Activated CD8-positive, alpha-beta memory T cell treated with anti-CD3 and anti-CD28 coated beads, Interleukin-2, amount 50 U/mL, for 4 hours (primary cell): Measurements from ENCODE around the gene GHRH.

Experiments
- DNase-seq: peaks from one replicate; pipeline ENCODE4 v3.0.0-alpha.2; 2020

Gene GHRH

DNA sequence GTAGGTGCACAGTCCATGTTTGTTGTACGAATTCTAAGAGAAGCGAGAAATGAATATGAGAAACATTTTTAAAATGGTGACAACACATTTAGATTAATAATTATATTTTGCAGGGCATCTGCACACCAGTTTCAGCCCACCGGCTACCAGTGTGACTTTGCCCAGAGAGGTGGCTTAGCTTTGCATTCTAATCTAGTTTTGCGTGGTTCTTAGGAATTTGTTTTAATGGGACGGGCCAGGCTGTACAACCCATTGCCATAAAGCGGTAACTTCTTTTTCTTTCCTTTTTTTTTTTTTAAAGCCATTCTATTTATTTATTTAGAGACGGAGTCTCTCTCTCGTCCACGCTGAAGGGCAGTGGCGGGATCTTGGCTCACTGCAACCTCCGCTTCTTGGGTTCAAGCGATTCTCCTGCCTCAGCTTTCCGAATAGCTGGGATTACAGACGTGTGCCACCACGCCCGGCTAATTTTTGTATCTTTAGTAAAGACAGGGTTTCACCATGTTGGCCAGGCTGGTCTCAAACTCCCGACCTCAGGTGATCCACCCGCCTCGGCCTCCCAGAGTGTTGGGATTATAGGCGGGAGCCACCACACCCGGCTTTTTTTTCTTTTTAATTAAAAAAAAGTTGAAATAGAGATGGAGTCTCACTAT lies 28.7 kb upstream of the GHRH start:
- no peak for DNase-seq

DNA sequence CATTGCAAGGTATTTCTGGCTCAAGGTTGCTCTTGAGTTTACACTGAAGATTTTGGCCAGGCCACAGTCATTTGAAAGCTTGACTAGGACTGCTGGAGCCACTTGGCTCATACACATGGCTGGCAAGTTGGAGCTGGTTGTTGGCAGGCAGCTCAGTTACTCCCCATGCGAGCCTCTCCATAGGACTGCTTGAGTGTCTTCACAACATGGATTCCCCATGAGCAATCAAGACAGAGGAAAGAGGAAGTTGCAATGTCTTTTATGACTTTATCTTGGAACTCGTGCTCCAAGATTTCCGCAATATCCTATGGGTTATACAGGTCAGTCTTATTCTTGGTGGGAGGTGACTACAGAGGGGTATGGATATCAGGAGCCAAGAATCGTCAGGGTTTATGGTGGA lies 26.5 kb upstream of the GHRH start:
- no peak for DNase-seq

DNA sequence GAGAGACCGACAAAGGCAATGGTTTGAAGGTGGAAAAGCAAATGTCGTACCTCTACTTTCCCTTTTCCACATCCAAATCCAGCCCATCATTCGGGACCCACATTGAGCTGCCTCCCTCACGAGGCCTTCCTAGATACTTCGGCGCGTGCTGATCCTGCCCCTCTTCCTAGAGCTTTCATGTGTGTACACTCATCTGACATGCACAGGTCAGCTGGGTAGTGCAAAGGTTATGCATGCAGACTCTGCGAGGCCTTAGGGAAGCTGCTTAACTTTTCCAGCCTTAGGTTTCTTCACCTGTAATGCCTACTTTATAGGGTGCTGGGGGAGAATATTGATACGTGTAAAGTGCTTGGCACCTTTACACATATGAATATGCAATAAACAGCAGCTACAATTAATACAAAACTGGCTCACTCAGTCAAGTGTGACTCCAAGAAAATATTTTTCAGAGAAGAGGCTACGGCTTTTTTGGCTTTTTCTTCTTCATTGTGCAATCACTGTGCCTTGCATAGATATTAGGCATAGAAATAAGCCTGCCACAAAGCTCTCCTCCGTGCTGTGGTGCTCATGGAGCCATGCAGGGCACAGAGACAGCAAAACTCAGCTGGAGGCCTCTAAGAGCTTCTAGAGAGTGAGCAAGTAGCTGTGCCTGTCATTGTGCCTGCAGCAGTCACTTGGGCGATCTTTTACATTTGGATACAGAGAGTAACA lies 24.2 kb upstream of the GHRH start:
- DNase-seq: no peak

DNA sequence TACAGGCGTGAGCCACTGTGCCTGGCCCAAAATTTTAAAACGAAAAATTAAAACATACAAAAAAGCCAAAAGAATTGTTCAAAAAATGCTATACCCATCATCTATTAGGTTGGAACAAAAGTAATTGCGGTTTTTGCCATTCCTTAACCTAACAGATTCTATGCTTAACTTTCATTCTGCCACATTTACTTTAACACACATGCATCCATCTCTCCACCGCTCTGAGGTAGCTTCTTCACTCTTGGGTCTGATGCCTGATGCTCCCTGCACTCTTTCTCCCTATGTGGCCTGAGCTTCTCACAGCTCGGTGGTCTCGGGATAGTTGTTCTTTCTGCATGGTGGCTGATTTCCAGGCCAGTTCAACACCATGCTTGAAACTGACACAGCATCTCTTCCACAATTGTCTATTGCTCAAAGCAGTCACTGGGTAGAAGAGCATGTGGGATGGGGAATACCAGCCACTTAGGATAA lies 23.1 kb upstream of the GHRH start:
- DNase-seq: no peak

DNA sequence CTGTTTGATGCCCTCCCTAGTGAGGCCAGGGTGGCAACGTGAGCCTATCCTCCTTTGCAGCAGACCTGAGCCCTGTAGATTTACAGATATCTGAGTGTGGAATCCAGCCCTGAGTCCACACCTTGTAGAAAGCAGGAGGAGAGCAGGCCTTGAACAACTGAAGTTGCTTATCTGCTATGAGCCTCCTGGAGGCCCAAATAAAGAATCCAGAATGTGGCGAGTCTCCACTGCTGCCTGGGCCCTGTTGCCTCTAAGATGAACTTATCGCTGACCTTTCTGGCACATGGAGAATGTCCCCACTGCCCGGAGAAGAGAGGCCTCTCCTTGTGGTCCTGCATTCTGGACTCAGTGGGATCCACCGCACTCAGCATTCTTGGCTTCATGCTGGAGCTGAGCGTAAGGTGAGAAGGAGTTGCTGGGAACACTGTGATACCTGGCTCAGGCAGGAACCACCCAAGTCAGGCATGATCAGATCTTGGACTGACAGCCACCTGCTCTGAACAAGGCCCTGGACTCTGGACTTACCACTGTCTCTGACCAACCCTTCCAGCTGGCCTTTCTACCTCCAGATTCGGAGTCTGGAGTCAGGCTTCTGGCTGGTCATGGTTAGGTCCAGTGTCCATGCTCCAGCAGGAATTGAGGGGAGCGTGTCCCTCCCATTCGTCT lies 22.0 kb upstream of the GHRH start:
- no peak for DNase-seq

DNA sequence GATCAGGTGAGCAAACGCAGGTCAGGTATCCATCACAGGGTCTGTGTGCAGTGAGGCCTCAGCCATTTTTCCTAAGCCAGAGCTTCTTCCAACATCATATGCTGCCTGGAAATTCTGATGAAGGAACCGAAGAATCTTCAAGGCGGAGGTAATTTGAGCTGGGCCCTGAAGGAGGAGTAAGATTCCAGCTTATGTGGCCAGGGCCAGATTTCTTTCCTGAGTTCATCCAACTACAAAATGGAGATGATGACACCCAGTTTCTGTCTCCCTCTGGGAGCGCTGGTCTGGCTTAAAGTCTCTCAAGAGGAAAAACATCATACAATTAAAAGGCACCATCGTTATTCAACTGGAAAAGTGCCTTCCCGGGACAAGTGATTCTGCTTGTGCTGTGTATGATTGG lies 20.9 kb upstream of the GHRH start:
- DNase-seq: no peak

DNA sequence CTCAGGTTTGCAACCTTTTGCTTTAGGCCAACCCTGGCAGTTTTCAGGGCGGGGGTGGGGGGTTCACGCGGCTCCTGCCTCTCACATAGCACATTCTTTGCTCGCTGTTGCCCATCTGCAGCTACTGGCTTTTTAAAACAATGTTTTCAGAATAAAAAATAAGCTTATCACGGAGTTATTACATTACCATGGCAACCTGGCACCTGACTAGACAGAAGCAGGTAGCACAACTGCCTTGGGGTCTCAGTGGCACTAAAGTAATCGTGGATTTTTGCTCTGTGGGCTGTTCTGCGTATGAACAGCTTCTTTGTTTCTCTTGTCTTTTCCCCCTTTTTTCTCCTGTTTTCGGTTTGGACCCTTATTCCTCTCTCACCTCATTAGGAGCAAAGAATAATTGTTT lies 18.8 kb upstream of the GHRH start:
- DNase-seq: no peak

DNA sequence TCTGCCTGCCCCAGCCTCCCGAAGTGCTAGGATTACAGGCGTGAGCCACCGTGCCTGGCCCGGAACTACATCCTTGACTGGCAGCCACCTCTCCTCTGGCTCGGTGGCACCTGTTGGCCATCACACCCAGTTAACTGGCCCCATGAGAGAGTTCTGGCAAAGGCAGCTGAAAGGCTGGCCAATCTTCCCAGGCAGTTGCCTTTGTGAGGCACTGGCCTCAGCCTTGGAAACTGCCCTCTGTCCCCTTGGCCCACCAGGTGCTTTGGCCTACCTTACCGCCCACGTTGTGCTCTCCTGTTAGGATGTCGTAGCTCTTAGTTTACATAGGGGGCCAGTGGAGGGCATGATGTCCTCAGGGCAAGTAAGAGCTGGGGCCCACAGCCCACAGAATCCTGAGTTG lies 18.2 kb upstream of the GHRH start:
- no peak for DNase-seq

DNA sequence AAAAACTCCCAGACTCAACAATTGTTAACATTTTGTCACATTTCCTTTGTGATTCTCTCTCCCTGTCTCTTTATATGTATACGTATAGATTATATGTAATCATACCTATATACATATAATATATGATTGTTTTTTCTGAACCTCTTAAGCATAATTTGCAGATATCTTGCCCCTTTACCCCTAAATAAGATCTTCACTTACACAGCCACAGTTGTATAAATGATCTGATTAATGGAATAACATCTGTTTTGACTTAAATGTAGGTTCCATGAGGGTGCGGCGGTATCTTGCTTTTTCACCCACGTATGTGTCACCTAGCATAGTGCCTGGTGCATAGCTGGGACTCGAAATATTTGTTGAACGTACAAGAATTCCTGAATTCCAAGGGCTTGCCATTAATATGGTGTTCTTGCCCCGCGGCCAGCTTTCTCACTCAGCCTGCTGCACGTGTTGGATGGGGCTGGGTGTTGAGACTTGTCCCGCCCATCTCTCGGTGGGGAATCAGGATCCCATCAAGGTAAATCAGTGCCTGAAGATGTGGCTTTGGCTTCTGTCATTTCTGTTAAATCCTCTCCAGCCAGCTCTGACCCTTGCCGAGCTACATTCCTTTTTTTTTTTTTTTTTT lies 17.5 kb upstream of the GHRH start:
- DNase-seq: no peak

DNA sequence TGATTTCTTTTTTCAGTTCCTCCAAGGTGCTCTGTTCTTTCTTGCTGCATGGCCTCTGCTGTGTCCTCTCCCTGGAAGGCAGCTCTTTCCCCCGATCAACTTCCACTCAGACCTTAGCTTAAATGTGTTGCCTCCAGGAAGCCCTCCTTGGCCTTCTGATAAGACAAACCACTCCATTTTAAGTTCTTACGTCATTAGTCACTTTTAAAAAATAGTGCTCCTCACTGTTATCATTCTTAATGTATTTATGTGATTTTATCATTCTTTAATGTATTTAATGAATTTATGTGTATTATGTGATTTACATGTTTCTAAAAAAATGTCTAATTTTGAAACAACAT lies 15.6 kb upstream of the GHRH start:
- DNase-seq: no peak

DNA sequence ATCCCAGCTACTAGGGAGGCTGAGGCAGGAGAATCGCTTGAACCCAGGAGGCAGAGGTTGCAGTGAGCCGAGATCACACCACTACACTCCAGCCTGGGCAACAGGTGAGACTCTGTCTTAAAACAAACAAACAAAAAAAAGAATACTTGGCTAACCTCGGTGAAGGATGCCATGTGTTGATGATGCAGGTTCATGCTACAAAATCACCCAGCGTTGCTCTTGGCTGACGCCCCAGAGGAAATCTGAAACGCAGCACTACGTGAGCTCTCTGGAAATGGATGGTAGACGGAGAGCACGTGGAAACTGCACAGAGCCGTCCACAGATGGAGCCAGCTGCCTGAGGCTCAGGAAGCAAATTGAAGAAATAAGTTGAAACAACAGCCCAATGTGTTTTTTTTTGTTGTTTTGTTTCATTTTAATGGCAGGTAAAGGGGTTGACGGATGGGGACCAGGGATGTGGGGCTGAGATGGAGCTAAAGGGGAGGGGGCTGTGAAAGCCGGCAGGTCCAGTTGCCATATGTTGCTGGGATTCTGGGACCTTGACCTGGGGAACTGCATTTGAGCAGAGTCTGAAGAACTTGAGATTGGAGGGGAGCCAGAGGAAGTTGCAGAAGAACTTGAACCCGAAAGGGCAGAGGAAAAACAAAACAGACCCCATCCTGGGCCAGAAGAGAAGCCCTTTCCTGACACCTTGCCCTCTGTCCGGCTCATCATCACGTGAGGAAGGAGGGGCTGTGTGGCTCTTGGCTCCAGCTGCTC lies 15.1 kb upstream of the GHRH start:
- no peak for DNase-seq

DNA sequence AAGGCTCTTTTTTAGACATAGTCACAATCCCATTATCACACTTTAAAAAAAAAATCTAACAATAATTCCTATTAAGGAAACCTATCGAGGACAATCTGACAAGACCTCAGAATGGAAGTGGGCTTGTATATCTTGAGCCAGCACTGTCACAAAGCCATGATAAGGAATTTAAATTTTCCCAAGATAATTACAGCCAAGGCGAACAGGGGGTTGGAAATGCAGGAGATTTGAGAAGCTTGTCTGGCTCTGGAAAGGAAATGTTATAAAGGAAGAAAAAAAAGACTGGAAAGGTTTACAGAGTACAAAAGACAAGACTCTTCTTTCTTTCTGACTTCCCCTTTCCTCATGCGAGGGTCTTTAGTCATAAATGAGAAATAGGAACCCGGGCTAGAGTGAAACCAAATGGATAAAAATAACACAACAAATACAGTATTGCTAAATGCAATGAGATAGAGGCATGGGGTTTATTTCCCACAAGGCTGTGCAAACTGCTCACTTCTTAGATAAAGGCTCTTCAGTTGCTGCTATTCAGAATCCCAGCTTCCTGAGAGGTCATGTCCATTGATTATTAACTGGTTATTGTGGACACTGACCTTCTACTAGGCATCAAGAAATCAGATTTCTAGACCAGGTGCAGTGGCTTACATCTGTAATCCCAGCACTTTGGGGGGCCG lies 13.4 kb upstream of the GHRH start:
- DNase-seq: no peak

DNA sequence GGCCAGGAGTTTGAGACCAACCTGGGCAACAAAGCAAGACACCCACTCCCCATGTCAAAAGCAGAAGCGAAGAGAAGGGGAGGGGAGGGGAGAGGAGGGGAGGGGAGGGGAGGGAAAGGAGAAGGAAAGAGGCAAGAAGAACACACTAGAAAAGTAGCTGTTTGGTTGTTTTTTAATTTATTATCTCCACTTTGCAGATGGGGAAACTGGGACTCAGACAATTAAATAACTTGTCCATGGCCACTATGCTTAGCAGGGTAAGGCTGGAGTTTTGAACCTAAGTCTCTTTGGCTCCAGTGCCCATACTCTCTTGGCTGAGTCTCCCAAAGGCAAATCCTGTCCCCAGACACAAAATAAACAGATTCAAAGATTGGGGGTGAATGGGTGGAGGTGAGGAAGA lies 12.4 kb upstream of the GHRH start:
- DNase-seq: no peak

DNA sequence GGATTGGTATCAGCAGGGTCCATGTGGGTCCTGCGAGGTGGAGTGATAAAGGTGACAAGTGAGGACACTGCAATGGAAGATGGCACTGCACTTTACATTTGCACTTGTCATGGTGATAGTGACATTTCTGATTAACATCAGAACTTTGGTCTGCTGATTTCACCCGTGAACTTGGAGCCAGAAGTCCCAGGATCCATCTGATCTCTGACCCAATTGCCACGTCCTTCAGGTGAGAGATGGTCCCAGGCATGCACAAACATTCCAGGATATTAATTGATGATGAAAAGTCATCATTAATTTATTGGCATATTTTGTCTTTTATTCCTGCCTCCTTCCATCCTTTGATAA lies 9.8 kb upstream of the GHRH start:
- no peak for DNase-seq

DNA sequence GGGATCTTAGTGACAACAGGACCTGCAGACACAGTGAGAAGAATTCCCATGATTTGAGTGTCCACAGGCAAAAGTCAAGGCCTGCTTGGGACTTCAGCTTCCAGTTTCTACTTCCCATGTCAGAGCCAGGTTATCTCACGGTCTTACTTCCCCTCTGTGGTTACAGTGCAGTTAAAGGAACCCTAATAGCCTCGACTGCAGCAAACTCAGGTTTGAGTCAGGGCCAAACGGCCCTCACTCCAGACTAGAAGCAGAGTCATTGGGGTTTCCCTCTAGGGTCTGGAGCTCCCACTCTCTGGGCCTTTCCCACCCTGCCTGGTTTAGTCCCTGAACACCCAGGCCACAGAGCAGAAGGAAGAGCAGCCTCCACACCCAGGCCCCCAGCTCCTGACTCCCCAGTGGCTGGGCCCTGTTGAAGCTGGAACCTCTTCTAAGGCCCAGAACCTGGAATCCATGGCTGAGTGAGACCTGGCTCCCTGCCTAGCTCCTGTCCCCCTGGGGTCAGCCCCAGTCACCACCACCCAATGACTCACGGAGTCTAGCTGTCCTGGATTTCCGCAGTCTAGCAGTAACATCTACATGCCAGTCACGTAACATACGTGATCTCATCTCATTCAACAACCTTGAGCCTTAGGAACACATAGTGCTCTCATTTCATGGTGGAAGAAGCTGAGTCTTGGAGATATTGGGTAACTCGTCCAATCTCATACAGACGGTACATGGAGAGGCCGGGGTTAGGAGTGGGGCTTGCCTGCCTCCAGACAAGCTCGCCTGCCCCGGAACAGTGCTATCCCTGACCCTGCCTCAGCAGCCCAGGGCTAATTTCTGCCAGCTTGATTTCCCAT lies 9.2 kb upstream of the GHRH start:
- no peak for DNase-seq

DNA sequence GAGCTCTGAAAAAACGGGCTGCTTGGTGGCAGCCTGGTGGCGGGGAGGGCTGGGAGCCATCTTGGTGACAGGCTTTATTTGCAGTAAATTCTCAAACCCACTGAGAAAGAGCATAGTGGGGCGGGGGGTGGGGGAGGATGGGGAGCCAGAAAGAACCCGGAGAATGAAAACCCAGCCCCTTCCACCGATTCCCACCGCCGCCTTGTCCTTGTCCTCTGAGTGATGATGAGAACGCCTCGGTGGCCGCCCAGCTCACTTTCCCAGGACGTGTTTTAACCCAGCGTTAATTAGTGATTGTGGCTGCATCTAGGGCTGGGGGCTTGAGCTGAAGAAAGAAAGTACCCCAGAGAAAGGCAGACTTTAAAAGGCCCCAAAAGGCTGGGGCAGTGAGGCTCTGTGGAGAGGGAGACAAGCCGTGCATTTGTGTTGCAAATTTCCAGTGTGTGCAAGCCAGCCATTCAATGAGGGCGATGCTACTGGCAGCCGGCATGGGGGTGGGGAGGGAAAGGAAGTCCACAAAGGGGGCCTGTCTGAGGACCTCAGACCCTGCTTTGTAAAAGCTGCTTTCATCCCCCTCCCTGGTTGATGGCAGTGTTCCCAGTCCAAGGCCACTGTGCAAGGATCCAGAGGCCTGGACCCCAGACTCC lies 6.2 kb upstream of the GHRH start:
- no peak for DNase-seq

DNA sequence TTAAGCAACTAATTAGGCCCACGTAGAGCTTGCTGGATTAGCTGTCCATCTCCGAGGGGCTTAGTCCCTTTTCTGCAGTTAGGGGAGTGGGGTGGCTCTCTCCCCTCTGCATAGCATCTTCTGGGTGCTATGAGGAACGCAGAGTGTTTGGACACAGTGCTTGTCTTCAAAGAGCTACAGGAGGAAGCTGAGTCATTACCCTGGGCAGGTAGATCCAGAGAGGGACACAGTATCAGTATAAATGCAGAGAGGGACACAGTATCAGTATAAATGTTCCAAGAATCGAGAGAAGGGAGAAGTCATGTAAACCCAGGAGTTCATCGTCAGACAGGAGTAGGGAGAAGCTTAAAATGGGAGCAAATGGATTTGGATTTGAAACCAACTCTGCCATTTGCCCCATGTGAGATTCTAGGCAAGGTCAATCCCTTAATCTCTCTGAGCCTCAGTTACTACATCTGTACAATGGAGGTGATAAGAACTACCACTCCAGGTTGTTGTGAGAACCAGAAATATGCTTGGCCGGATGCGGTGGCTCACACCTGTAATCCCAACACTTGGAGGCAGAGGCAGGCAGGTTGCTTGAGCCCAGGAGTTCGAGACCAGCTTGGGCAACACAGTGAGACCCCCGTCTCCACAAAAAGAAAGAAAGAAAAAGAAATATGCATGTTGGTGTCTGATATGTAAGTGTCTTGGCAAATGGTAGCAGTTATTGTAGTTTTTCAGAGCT lies 5.5 kb upstream of the GHRH start:
- DNase-seq: no peak

DNA sequence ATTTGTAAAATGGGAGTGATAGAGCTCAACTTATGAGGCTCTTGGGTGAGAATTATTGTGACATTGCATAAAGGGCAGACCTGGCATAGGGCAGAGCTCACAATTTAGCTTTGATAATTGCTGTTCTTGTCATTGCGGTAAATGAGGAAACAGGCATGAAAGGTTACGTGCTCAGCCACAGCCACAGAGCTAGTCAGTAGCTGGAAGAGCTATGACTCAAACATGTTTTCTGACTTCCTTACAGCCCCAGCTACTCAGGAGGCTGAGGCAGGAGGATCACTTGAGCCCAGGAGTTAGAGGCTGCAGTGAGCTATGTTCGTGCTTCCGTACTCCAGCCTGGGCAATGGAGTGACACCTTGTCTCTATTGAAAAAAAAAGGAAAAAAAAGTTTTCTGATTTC lies 3.5 kb upstream of the GHRH start:
- no peak for DNase-seq

DNA sequence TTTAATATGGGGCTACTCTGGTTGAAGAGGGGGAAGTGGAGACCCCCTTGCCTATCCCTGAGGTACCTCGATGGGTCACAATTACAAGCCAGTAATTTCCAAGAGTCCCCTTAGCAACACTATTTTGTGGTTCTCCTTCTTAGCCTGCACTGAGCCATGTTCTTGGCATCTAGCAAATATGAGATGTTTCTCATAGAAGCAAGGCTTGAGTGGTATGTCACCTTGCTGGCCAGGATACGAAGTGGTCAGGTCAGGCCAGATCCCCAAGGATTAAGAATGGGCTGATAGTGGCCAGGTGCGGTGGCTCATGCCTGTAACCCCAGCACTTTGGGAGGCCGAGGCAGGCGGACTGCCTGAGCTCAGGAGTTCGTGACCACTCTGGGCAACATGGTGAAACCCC lies 2.1 kb upstream of the GHRH start:
- no peak for DNase-seq

DNA sequence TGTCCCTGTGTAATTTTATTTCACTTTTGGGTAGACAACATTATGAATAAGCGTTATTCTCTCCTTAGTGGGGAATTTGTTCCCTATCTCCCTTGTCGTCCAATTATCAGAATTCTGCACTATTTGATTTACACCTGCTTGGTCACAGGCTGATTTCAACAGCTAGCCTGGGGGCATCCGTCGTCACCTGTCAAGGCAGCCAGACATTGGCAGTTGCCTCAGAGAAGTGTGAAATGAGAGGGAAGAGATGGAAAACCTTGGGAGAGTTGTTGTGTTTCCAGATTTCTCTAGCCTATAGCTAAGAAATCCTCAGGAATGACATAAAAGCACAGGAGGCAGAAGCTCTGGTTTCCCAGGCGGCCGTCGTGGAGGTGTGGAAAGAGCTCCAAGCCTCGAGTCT lies 891 bp upstream of the GHRH start:
- DNase-seq: no peak

DNA sequence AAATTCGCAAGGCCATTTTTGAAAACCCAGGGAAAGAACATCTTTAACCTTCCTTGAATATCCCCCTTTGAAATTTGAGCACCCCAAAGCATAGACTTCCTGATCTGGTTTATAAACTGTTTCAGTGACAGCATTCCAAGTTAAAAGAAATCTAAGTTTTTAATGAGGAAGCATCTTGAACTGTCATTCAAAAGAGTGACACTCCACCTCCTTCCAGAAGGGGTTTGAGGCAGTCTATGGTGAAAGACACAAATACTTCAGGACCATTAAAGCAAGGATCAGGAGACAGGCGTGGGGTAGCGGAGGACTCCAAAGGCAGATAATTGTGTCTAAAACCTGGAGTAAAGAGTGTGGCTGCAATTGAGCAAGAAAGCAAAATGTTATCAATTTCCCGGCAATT lies 691 bp downstream of the GHRH start:
- no peak for DNase-seq
